Cardiac muscle cell (in vitro differentiated cells and primary cell): ENCODE results near the gene WDR54. TPM values are rescaled to one million over a fixed set of nuclear protein-coding genes. Genes with fewer than 3 reads are reported as not detected.
"Not testable (repeated sequence)": the region's sequence is repeated elsewhere in the genome, so short reads cannot be mapped to it uniquely, and the experiment has no call there.

ENCODE experiments used
- DNase-seq, 2 donors: peaks; one replicate each; pipeline versions ENCODE4 v3.0.0 to v3.0.0-alpha.2; 2010 to 2017; ENCODE audit warnings: low read depth in 1 of 2, low spot score in 1 of 2
- H3K27ac ChIP-seq: fragments of 200-600 bp; sonication (generic); 2 replicates; pipeline ENCODE4 v1.5.1; 2016
- H3K27me3 ChIP-seq: fragments of 200-600 bp; sonication (generic); 2 replicates; pipeline ENCODE4 v1.6.0; 2016; ENCODE audit warnings: control low read depth
- H3K36me3 ChIP-seq: fragments of 200-600 bp; sonication (generic); 2 replicates; pipeline ENCODE4 v1.5.1; 2016; ENCODE audit warnings: control low read depth
- H3K4me1 ChIP-seq: fragments of 200-600 bp; sonication (generic); 2 replicates; pipeline ENCODE4 v1.8.1; 2017; ENCODE audit warnings: low read depth, mild to moderate bottlenecking, mixed run types
- H3K4me3 ChIP-seq: fragments of 200-600 bp; sonication (generic); 2 replicates; pipeline ENCODE4 v1.5.1; 2016; ENCODE audit warnings: mild to moderate bottlenecking
- H3K9me3 ChIP-seq: fragments of 200-600 bp; sonication (generic); 2 replicates; pipeline ENCODE4 v1.5.1; 2017; ENCODE audit warnings: low read depth, mild to moderate bottlenecking, control low read depth
- polyA plus RNA-seq: library from polyadenylated mRNA; unstranded; fragments of >200 nt; fragmentation: Nextera tagmentation; extraction: Ambion mirVana; gene quantifications from 2 replicates; pipeline ENCODE4 v1.2.1, GENCODE V29; 2016
- total RNA-seq: library from RNA; depleted of rRNA; stranded (reverse); fragments of >200 nt; gene quantifications from 2 replicates; pipeline ENCODE4 v1.2.3, GENCODE V29; 2016
- TF ChIP-seq, protein P1 (sequence below): IDR thresholded peaks from 2 replicates; pipeline ENCODE4 v1.5.1; 2012; ENCODE audit warnings: low read depth, mild to moderate bottlenecking, low read length

The WDR54 gene
- total and polyA plus RNA-seq, 2 experiments from 2014 or later, result 88.5 to 132 TPM

DNA sequence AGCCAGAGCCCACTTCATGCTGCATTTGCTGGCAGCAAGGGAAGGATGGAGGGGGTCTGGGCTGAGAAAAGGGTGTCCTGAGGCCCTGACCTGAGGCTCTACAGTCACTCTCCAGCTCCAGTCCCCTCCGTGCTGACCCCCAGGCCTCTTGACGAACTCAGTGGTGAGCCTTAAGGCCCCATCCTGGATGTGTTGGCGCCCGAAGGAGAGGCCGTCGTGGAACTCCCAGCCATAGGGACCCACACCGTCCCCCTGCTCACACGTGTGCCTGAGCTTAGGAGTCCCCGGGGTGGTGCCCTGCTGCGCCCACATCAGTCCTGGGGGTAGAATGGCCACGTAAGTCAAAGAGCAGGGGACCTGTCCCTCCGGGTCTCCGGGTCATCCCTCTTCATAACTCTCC, 42.9 kb downstream of the WDR54 start:
- H3K27ac ChIP-seq, result peak overlapping the region; percentile 41
- no peaks in the 10 kb centered on the region for H3K27me3 ChIP-seq
- H3K9me3 ChIP-seq, result no peaks in the 10 kb centered on the region
- TF ChIP-seq, protein P1, sequence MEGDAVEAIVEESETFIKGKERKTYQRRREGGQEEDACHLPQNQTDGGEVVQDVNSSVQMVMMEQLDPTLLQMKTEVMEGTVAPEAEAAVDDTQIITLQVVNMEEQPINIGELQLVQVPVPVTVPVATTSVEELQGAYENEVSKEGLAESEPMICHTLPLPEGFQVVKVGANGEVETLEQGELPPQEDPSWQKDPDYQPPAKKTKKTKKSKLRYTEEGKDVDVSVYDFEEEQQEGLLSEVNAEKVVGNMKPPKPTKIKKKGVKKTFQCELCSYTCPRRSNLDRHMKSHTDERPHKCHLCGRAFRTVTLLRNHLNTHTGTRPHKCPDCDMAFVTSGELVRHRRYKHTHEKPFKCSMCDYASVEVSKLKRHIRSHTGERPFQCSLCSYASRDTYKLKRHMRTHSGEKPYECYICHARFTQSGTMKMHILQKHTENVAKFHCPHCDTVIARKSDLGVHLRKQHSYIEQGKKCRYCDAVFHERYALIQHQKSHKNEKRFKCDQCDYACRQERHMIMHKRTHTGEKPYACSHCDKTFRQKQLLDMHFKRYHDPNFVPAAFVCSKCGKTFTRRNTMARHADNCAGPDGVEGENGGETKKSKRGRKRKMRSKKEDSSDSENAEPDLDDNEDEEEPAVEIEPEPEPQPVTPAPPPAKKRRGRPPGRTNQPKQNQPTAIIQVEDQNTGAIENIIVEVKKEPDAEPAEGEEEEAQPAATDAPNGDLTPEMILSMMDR, result no peak
- no peaks in the 10 kb centered on the region for H3K4me1 ChIP-seq
- H3K36me3 ChIP-seq, result peaks cover 9% of the 10 kb centered on the region
- H3K4me3 ChIP-seq, result peak overlapping the region; percentile 49
- DNase-seq, result no peak

DNA sequence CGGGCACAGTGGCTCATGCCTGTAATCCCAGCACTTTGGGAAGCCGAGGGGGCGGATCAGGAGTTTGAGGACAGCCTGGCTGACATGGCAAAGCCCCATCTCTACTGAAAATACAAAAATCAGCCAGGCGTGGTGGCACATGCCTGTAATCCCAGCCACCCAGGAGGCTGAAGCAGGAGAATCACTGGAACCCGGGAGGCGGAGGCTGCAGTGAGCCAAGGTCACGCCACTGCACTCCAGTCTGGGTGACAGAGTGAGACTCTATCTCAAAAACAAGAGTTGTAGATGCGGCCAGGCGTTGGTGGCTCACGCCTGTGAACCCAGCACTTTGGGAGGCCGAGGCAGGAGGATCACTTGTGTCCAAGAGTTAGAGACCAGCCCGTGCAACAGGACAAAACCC, 49.2 kb downstream of the WDR54 start:
- not testable (repeated sequence) for H3K27me3 ChIP-seq, H3K9me3 ChIP-seq, H3K4me3 ChIP-seq, H3K36me3 ChIP-seq, DNase-seq, H3K27ac ChIP-seq
- peaks cover 12% of the 10 kb centered on the region for H3K4me1 ChIP-seq

DNA sequence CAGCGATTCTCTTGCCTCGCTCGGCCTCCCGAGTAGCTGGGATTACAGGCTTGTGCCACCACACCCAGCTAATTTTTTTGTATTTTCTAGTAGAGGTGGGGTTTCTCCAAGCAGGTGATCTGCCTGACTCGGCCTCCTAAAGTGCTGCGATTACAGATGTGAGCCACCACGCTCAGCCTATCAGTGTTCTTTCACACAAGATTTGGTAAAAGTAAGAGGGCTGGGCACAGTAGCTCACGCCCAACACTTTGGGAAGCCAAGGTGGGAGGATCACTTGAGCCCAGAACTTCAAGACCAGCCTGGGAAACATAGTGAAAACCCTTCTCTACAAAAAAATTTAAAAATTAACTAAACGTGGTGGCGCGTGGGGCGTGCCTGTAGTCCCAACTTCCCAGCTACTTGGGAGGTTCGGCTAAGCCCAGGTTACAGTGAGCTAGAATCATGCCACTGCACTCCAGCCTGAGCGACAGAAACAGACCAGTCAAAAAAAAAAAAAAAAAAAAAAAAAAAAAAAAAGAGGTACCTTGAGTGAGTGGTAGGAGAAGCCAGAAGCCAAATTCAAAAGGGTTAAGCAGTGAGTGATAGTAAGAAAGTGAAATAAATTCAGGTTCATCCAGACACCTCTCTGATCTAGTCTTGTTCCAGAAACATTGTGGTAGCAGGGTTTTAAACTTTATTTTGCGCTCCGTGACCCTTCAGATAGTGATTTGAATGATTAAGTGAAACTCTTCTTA, 50.0 kb downstream of the WDR54 start:
- DNase-seq, result peak in 1 of 2 donors; percentile 7
- Histone ChIP-seq H3K4me1 (peaks cover 12% of the 10 kb centered on the region), H3K27me3 (no peaks in the 10 kb centered on the region), H3K9me3 (no peaks in the 10 kb centered on the region), H3K4me3 (peak overlapping the region; percentile 40), H3K27ac (peak overlapping the region; percentile 84), H3K36me3 (peaks cover 4% of the 10 kb centered on the region)
- TF ChIP-seq, protein P1, result no peak

- H3K27ac ChIP-seq, result peak within 1 kb of the TSS; percentile 84
- DNase-seq, result peak; percentile 95 to 97
- H3K9me3 ChIP-seq, result no peaks in the 10 kb centered on the region
- no peaks in the 10 kb centered on the region for H3K27me3 ChIP-seq
- TF ChIP-seq, protein P1, result no peak
- H3K4me1 ChIP-seq, result peaks cover 12% of the 10 kb centered on the region
- H3K4me3 ChIP-seq, result peak within 1 kb of the TSS; percentile 40
- H3K36me3 ChIP-seq, result peaks cover 4% of the 10 kb centered on the region
Measured at GRCh38 chr2:74472086-74472944, 50.8 kb downstream of the WDR54 start, which contains the start of gene MRPL53. TSS of gene MRPL53 (minus strand) at chr2:74472680. CDS start at chr2:74472660, 20 bp downstream.

- Histone ChIP-seq H3K36me3 (peaks cover 8% of the 10 kb centered on the region), H3K27ac (peak overlapping the region; percentile 84), H3K4me1 (peaks cover 12% of the 10 kb centered on the region), H3K27me3 (no peaks in the 10 kb centered on the region), H3K9me3 (no peaks in the 10 kb centered on the region), H3K4me3 (peak overlapping the region; percentile 40)
- TF ChIP-seq, protein P1, result no peak
- no peak for DNase-seq
Measured at GRCh38 chr2:74472945-74473258, 51.4 kb downstream of the WDR54 start.

- TF ChIP-seq, protein P1, result no peak
- Histone ChIP-seq H3K9me3 (no peaks in the 10 kb centered on the region), H3K27ac (no peak overlapping the region), H3K4me3 (no peak overlapping the region), H3K27me3 (no peaks in the 10 kb centered on the region), H3K4me1 (peaks cover 12% of the 10 kb centered on the region), H3K36me3 (peaks cover 10% of the 10 kb centered on the region)
- no peak for DNase-seq
Measured at GRCh38 chr2:74474481-74474880, 53.0 kb downstream of the WDR54 start.
